ENCODE results near the gene COL23A1.
"Not testable (repeated sequence)": the region's sequence is repeated elsewhere in the genome, so short reads cannot be mapped to it uniquely, and the experiment has no call there.

COL23A1 gene

DNA sequence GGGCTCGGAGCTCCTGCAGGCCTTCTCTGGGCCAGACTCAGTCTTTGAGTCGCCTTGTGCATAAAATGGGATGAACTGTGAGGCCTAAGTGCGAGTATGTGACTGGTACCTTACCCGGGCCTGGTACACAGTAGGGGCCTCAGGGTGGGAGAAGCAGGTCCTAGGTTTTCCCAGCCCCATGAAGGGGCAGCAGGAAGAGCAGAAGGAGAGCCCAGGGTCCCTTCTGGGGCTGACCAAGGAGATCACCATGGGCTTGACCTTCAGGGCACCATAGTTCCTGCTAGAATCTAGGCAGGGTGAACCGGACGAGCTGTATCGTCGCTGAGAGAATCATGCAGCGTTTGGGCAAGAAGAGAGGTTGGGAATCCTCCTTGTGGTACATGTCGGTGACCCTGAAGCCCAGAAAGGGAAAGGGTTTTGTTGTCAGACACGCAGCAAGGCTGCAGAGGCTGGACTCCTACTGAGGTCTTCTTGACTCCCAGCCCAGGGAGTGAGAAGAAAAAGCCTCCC, 357.2 kb downstream of the COL23A1 start:
- peak overlapping the region; percentile 83 for H3K4me3 ChIP-seq (ENCODE audit: insufficient read depth, low read depth, low read length)
- H3K27ac ChIP-seq (ENCODE audit: insufficient read depth, low read depth, low read length, poor library complexity, severe bottlenecking): peak overlapping the region; percentile 74
- WGBS, 2 experiments: 69 to 71% methylated on average over 11 of the region's 11 CpGs
- H3K9me3 ChIP-seq (ENCODE audit: control insufficient read depth, low read length): no peaks in the 10 kb centered on the region
- no peaks in the 10 kb centered on the region for H3K27me3 ChIP-seq (ENCODE audit: control insufficient read depth, insufficient read depth, low read length, poor library complexity, severe bottlenecking)
- peaks cover 9% of the 10 kb centered on the region for H3K36me3 ChIP-seq (ENCODE audit: control insufficient read depth, insufficient read depth, low read length)
- H3K4me1 ChIP-seq (ENCODE audit: control insufficient read depth, insufficient read depth, low read length): peaks cover 10% of the 10 kb centered on the region

DNA sequence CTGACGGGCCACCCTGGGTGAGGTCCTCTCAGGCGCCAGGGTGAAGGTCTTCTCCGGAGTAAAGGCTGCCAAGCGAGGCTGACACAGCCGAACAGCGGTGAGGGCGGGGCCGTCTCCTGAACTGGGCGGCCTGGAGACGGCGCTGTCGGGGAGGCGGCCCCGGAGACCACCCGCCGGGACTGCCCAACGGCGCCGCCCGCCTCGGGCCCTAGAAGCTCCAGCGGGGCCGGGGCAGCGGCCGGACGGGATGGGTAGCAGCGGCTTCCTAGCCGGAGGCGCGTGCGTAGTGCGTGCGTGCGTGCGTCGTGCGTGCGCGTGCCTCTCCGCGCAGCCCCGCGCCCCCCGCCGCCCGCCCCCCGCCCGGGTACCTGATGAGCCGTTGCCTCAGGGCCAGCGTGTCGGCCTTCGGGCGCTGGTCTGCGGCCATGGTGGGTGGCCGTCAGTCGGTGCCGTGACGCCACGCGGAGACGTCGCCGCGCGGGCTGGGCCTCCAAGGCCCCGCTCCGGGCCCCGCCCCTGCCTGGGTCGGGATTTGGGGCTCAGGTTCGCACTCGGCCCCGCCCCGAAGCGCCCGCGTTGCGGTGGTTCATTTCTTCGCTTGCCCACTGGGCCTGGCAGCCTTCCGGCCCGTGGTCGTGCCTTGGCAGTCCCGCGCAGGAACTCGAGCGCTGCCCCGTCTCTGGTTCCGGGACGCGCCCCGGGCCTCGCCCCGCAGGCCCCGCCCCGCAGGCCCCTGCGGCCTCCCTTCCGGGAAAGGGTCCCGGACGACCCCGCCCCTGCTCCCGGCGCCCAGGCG, 357.9 kb downstream of the COL23A1 start, which contains the start of gene PHYKPL:
PHYKPL (minus strand) TSS at position 679 of the 796 bp plus-strand sequence; CDS start at position 427, 252 bp downstream.
- Histone ChIP-seq H3K9me3 (ENCODE audit: control insufficient read depth, low read length) (no peaks in the 10 kb centered on the region), H3K36me3 (ENCODE audit: control insufficient read depth, insufficient read depth, low read length) (peaks cover 12% of the 10 kb centered on the region), H3K27ac (ENCODE audit: insufficient read depth, low read depth, low read length, poor library complexity, severe bottlenecking) (peak within 1 kb of the TSS; percentile 74), H3K4me3 (ENCODE audit: insufficient read depth, low read depth, low read length) (peak within 1 kb of the TSS; percentile 83), H3K4me1 (ENCODE audit: control insufficient read depth, insufficient read depth, low read length) (peaks cover 10% of the 10 kb centered on the region), H3K27me3 (ENCODE audit: control insufficient read depth, insufficient read depth, low read length, poor library complexity, severe bottlenecking) (no peaks in the 10 kb centered on the region)
- WGBS, 2 experiments: 1% methylated on average over 102 of the region's 102 CpGs

DNA sequence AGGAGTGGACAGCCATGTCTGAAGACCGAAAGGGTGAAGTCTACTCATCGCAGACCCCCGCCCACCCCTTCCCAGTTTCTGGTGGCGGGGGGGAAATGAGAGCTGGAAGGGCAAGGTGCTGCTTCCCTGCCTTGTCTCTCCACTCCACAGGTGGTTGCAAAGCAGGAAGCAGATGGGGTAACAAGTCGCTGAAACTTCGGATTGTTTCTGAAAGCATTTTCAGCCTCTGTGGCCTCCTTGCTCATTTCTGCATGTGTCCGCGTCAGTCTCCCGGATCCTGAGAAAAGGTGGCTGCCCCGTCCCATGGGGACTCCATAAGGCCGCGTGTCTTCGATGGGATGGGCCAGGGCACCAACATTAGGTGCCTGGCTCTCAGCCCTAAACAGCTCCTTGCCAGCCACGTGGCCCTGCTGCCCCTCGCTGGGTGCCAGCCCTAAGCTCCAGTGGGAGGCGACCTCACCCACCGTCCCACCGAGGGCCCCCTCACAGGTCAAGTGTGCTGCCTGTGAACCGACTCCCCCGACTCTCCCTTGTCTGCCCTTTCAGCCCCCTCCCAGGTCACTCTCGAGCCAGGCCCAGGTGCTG, 358.6 kb downstream of the COL23A1 start:
- Histone ChIP-seq H3K4me1 (ENCODE audit: control insufficient read depth, insufficient read depth, low read length) (peaks cover 10% of the 10 kb centered on the region), H3K27ac (ENCODE audit: insufficient read depth, low read depth, low read length, poor library complexity, severe bottlenecking) (no peak overlapping the region), H3K36me3 (ENCODE audit: control insufficient read depth, insufficient read depth, low read length) (peaks cover 12% of the 10 kb centered on the region), H3K4me3 (ENCODE audit: insufficient read depth, low read depth, low read length) (peak overlapping the region; percentile 83), H3K27me3 (ENCODE audit: control insufficient read depth, insufficient read depth, low read length, poor library complexity, severe bottlenecking) (no peaks in the 10 kb centered on the region), H3K9me3 (ENCODE audit: control insufficient read depth, low read length) (no peaks in the 10 kb centered on the region)
- WGBS, 2 experiments: 48 to 50% methylated on average over 21 of the region's 21 CpGs

DNA sequence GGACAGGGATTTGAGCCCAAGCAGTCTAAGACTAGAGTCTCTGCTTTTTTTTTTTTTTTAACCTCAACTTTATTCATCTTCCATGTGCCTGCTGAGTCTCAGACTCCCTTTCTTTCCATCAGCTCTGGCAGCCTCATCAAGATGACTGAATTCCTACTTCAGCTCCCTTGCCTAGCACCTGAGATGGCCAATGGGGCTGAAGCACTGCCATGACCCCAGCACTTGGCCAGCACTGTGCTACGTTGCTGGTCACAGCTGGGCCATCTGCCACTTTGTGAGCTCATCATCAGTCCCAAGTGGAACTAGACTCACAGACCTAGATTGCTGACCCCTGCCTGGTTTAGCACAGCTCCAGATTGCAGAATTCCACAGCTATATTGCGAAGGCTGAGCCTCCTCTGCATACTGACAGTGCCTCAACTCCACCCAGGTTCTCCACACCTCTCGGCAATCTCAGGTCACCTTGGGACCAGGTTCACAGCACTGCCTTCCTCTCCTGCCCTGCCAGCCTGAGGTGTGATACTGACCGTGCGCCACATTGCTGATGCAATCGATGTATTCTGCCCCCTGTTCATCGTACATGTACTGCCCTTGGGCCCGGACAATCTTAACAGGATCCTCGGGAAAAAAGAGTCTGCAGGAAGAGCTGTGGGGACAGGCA, 359.2 kb downstream of the COL23A1 start:
- H3K9me3 ChIP-seq (ENCODE audit: control insufficient read depth, low read length): no peaks in the 10 kb centered on the region
- WGBS, 2 experiments: 95% methylated on average over 9 of the region's 9 CpGs
- peaks cover 10% of the 10 kb centered on the region for H3K4me1 ChIP-seq (ENCODE audit: control insufficient read depth, insufficient read depth, low read length)
- H3K27ac ChIP-seq (ENCODE audit: insufficient read depth, low read depth, low read length, poor library complexity, severe bottlenecking): no peak overlapping the region
- no peaks in the 10 kb centered on the region for H3K27me3 ChIP-seq (ENCODE audit: control insufficient read depth, insufficient read depth, low read length, poor library complexity, severe bottlenecking)
- H3K36me3 ChIP-seq (ENCODE audit: control insufficient read depth, insufficient read depth, low read length): peaks cover 12% of the 10 kb centered on the region
- peak overlapping the region; percentile 83 for H3K4me3 ChIP-seq (ENCODE audit: insufficient read depth, low read depth, low read length)

DNA sequence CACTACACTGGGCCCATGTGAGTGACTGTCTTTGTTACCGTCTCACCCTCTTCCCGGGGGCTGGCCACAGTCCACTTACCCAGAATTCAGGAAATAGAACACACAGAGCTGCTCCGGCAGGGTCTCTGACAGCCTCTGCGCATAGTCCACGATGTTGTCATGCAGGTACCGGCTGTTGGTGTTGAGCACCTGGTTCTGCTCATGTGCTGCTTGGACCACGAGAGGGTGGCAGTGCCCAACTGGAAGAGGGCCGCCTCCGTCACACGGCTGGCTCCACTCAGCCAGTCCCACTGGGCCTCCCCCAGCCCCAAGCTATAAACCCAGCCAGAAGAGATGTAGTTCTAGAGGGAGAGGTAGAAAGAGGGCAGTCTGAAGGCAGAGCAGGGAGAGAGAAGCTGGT, 360.3 kb downstream of the COL23A1 start:
- no peak overlapping the region for H3K4me3 ChIP-seq (ENCODE audit: insufficient read depth, low read depth, low read length)
- no peaks in the 10 kb centered on the region for H3K9me3 ChIP-seq (ENCODE audit: control insufficient read depth, low read length)
- peaks cover 10% of the 10 kb centered on the region for H3K4me1 ChIP-seq (ENCODE audit: control insufficient read depth, insufficient read depth, low read length)
- no peaks in the 10 kb centered on the region for H3K27me3 ChIP-seq (ENCODE audit: control insufficient read depth, insufficient read depth, low read length, poor library complexity, severe bottlenecking)
- no peak overlapping the region for H3K27ac ChIP-seq (ENCODE audit: insufficient read depth, low read depth, low read length, poor library complexity, severe bottlenecking)
- WGBS, 2 experiments: 96 to 97% methylated on average over 10 of the region's 10 CpGs
- peaks cover 12% of the 10 kb centered on the region for H3K36me3 ChIP-seq (ENCODE audit: control insufficient read depth, insufficient read depth, low read length)

- not testable (repeated sequence) for H3K27me3 ChIP-seq (ENCODE audit: control insufficient read depth, insufficient read depth, low read length, poor library complexity, severe bottlenecking); H3K27ac ChIP-seq (ENCODE audit: insufficient read depth, low read depth, low read length, poor library complexity, severe bottlenecking); H3K9me3 ChIP-seq (ENCODE audit: control insufficient read depth, low read length); H3K4me3 ChIP-seq (ENCODE audit: insufficient read depth, low read depth, low read length)
- peaks cover 14% of the 10 kb centered on the region for H3K4me1 ChIP-seq (ENCODE audit: control insufficient read depth, insufficient read depth, low read length)
- 93 to 96% methylated on average over 13 of the region's 13 CpGs for WGBS, 2 experiments
- H3K36me3 ChIP-seq (ENCODE audit: control insufficient read depth, insufficient read depth, low read length): peaks cover 12% of the 10 kb centered on the region
Measured at GRCh38 chr5:178229111-178229510, 361.1 kb downstream of the COL23A1 start.

- 95 to 96% methylated on average over 11 of the region's 11 CpGs for WGBS, 2 experiments
- no peaks in the 10 kb centered on the region for H3K27me3 ChIP-seq (ENCODE audit: control insufficient read depth, insufficient read depth, low read length, poor library complexity, severe bottlenecking)
- H3K4me1 ChIP-seq (ENCODE audit: control insufficient read depth, insufficient read depth, low read length): peaks cover 19% of the 10 kb centered on the region
- no peaks in the 10 kb centered on the region for H3K9me3 ChIP-seq (ENCODE audit: control insufficient read depth, low read length)
- peaks cover 12% of the 10 kb centered on the region for H3K36me3 ChIP-seq (ENCODE audit: control insufficient read depth, insufficient read depth, low read length)
- no peak overlapping the region for H3K27ac ChIP-seq (ENCODE audit: insufficient read depth, low read depth, low read length, poor library complexity, severe bottlenecking)
- H3K4me3 ChIP-seq (ENCODE audit: insufficient read depth, low read depth, low read length): no peak overlapping the region
Measured at GRCh38 chr5:178228609-178229008, 361.6 kb downstream of the COL23A1 start.

- Histone ChIP-seq H3K36me3 (ENCODE audit: control insufficient read depth, insufficient read depth, low read length) (peaks cover 12% of the 10 kb centered on the region), H3K4me3 (ENCODE audit: insufficient read depth, low read depth, low read length) (no peak overlapping the region), H3K4me1 (ENCODE audit: control insufficient read depth, insufficient read depth, low read length) (peaks cover 26% of the 10 kb centered on the region), H3K27ac (ENCODE audit: insufficient read depth, low read depth, low read length, poor library complexity, severe bottlenecking) (no peak overlapping the region), H3K27me3 (ENCODE audit: control insufficient read depth, insufficient read depth, low read length, poor library complexity, severe bottlenecking) (no peaks in the 10 kb centered on the region), H3K9me3 (ENCODE audit: control insufficient read depth, low read length) (no peaks in the 10 kb centered on the region)
- WGBS, 2 experiments: 96 to 98% methylated on average over 3 of the region's 3 CpGs
Measured at GRCh38 chr5:178227929-178228328, 362.3 kb downstream of the COL23A1 start.

- WGBS, 2 experiments: 81 to 84% methylated on average over 4 of the region's 4 CpGs
Measured at GRCh38 chr5:178227138-178227659, 363.0 kb downstream of the COL23A1 start.

GRCh38 chr5:178225174-178225573, 365.0 kb downstream of the COL23A1 start:
- Histone ChIP-seq H3K27ac (ENCODE audit: insufficient read depth, low read depth, low read length, poor library complexity, severe bottlenecking) (no peak overlapping the region), H3K27me3 (ENCODE audit: control insufficient read depth, insufficient read depth, low read length, poor library complexity, severe bottlenecking) (no peaks in the 10 kb centered on the region), H3K4me1 (ENCODE audit: control insufficient read depth, insufficient read depth, low read length) (peaks cover 17% of the 10 kb centered on the region), H3K36me3 (ENCODE audit: control insufficient read depth, insufficient read depth, low read length) (peaks cover 15% of the 10 kb centered on the region), H3K9me3 (ENCODE audit: control insufficient read depth, low read length) (no peaks in the 10 kb centered on the region), H3K4me3 (ENCODE audit: insufficient read depth, low read depth, low read length) (no peak overlapping the region)
- WGBS, 2 experiments: 94% methylated on average over 6 of the region's 6 CpGs

More at GRCh38 chr5:178227138-178227659, 363.0 kb downstream of the COL23A1 start:
- Histone ChIP-seq H3K27ac (ENCODE audit: insufficient read depth, low read depth, low read length, poor library complexity, severe bottlenecking) (no peak overlapping the region), H3K4me3 (ENCODE audit: insufficient read depth, low read depth, low read length) (no peak overlapping the region), H3K27me3 (ENCODE audit: control insufficient read depth, insufficient read depth, low read length, poor library complexity, severe bottlenecking) (no peaks in the 10 kb centered on the region), H3K36me3 (ENCODE audit: control insufficient read depth, insufficient read depth, low read length) (peaks cover 13% of the 10 kb centered on the region), H3K9me3 (ENCODE audit: control insufficient read depth, low read length) (no peaks in the 10 kb centered on the region), H3K4me1 (ENCODE audit: control insufficient read depth, insufficient read depth, low read length) (peaks cover 27% of the 10 kb centered on the region)

Data from ectodermal cell (in vitro differentiated cells).